HEK293T (cell line): Measurements from ENCODE around the gene TRIM66.

Experiments used
- ARNT ChIP-seq: fragments of 450-650 bp; IDR thresholded peaks from 2 replicates; pipeline ENCODE4 v1.6.1; 2017; ENCODE audit warnings: mild to moderate bottlenecking
- BHLHE40 ChIP-seq: fragments of 450-650 bp; IDR thresholded peaks from 2 replicates; pipeline ENCODE4 v1.6.1; 2016; ENCODE audit warnings: mild to moderate bottlenecking, moderate library complexity, borderline replicate concordance
- ELF4 ChIP-seq: fragments of 450-650 bp; IDR thresholded peaks from 2 replicates; pipeline ENCODE4 v1.6.1; 2017; ENCODE audit warnings: antibody characterized with exemption
- FOXA1 ChIP-seq: fragments of 450-650 bp; IDR thresholded peaks from 2 replicates; pipeline ENCODE4 v1.6.1; 2016; ENCODE audit warnings: mild to moderate bottlenecking
- FOXK2 ChIP-seq: fragments of 450-650 bp; IDR thresholded peaks from 2 replicates; pipeline ENCODE4 v1.6.1; 2016; ENCODE audit warnings: mild to moderate bottlenecking
- FOXM1 ChIP-seq: fragments of 450-650 bp; IDR thresholded peaks from 2 replicates; pipeline ENCODE4 v1.6.1; 2017; ENCODE audit warnings: mild to moderate bottlenecking, borderline replicate concordance
- HDGF ChIP-seq: fragments of 450-650 bp; IDR thresholded peaks from 2 replicates; pipeline ENCODE4 v1.6.1; 2017; ENCODE audit warnings: antibody characterized with exemption, borderline replicate concordance
- L3MBTL2 ChIP-seq: fragments of 450-650 bp; conservative IDR thresholded peaks from 2 replicates; pipeline ENCODE4 v1.6.1; 2016; ENCODE audit warnings: mild to moderate bottlenecking
- LEF1 ChIP-seq: fragments of 450-650 bp; IDR thresholded peaks from 2 replicates; pipeline ENCODE4 v1.6.1; 2017; ENCODE audit warnings: mild to moderate bottlenecking, borderline replicate concordance
- NFRKB ChIP-seq: fragments of 450-650 bp; IDR thresholded peaks from 2 replicates; pipeline ENCODE4 v1.6.1; 2016; ENCODE audit warnings: mild to moderate bottlenecking, moderate library complexity
- PKNOX1 ChIP-seq: fragments of 450-650 bp; IDR thresholded peaks from 2 replicates; pipeline ENCODE4 v1.6.1; 2016
- SP1 ChIP-seq: fragments of 450-650 bp; IDR thresholded peaks from 2 replicates; pipeline ENCODE4 v1.6.1; 2017
- SUZ12 ChIP-seq: fragments of 450-650 bp; IDR thresholded peaks from 2 replicates; pipeline ENCODE4 v1.6.1; 2016; ENCODE audit warnings: mild to moderate bottlenecking
- TARDBP ChIP-seq: fragments of 450-650 bp; IDR thresholded peaks from 2 replicates; pipeline ENCODE4 v1.6.1; 2016

DNA sequence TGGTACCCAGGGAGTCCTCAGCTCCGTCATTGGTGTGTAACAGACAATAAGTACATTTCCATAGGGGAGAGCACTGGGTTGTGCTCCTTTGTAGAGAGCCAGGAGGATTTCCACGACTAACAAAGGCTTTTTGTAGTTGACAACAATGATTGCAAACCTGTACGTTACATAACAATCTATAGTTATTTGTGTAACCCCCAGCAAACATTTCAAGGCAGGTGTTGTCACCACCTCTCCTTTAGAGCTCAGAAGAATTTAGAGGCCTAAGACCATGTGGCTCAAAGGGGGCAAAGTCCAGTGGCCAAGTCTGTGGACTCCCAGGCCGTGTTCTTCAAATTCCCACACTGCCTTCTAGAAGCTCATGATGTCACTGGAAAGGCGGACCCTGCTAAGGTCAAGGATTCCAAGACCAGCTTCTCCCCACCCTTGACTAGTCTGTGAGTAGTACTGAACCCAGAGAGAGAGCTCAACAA lies 15.9 kb upstream of the TRIM66 start:
- TF ChIP-seq ELF4 (no peak), BHLHE40 (no peak), FOXA1 (no peak), PKNOX1 (no peak), FOXK2 (no peak), ARNT (no peak), SUZ12 (no peak), SP1 (no peak), HDGF (no peak), L3MBTL2 (no peak), FOXM1 (no peak), LEF1 (no peak), NFRKB (no peak), TARDBP (no peak)
